DOHH2 (cell line): Measurements from ENCODE around the gene HEXIM1.

Experiments used
- H3F3A ChIP-seq: fragments of 200-600 bp; sonication (generic), shearing (Covaris generic); 2 replicates; pipeline ENCODE4 v1.6.0; 2016; ENCODE audit warnings: antibody characterized with exemption, mild to moderate bottlenecking; ENCODE audit not compliant: control insufficient read depth, insufficient read depth
- H3K27ac ChIP-seq: fragments of 200-600 bp; sonication (generic); 2 replicates; pipeline ENCODE4 v1.5.1; 2014; ENCODE audit warnings: low read depth, mild to moderate bottlenecking, low read length, moderate library complexity
- H3K27me3 ChIP-seq: fragments of 200-600 bp; sonication (generic); 2 replicates; pipeline ENCODE4 v1.6.1; 2014; ENCODE audit warnings: mild to moderate bottlenecking, low read length, mixed read lengths; ENCODE audit not compliant: control insufficient read depth
- H3K36me3 ChIP-seq: fragments of 200-600 bp; sonication (generic); 2 replicates; pipeline ENCODE4 v1.6.1; 2014; ENCODE audit warnings: mild to moderate bottlenecking, low read length, moderate library complexity, mixed read lengths; ENCODE audit not compliant: control insufficient read depth
- H3K4me1 ChIP-seq: fragments of 200-600 bp; sonication (generic); 2 replicates; pipeline ENCODE4 v1.6.1; 2014; ENCODE audit warnings: mild to moderate bottlenecking, low read length, mixed read lengths; ENCODE audit not compliant: control insufficient read depth
- H3K4me2 ChIP-seq: fragments of 200-600 bp; sonication (generic); 2 replicates; pipeline ENCODE4 v1.6.0; 2014; ENCODE audit warnings: mild to moderate bottlenecking, low read length, moderate library complexity
- H3K4me3 ChIP-seq: fragments of 200-600 bp; sonication (generic); 2 replicates; pipeline ENCODE4 v1.5.1; 2014; ENCODE audit warnings: mild to moderate bottlenecking, low read length, mixed read lengths
- H3K79me2 ChIP-seq: fragments of 200-600 bp; sonication (generic); 2 replicates; pipeline ENCODE4 v1.6.1; 2014; ENCODE audit warnings: mild to moderate bottlenecking, low read length, mixed read lengths; ENCODE audit not compliant: control insufficient read depth
- H3K9me2 ChIP-seq: fragments of 200-600 bp; sonication (generic); replicated peaks from 2 replicates; pipeline ENCODE4 v1.6.1; 2014; ENCODE audit warnings: mild to moderate bottlenecking, low read length, mixed read lengths; ENCODE audit not compliant: control insufficient read depth
- H3K9me3 ChIP-seq: fragments of 200-600 bp; sonication (generic); 2 replicates; pipeline ENCODE4 v1.6.1; 2014; ENCODE audit warnings: antibody characterized with exemption, low read length, mixed read lengths; ENCODE audit not compliant: control insufficient read depth, insufficient read depth
- H4K20me1 ChIP-seq: fragments of 200-600 bp; sonication (generic); 2 replicates; pipeline ENCODE4 v1.6.0; 2014; ENCODE audit warnings: low read depth, mild to moderate bottlenecking, antibody characterized with exemption, low read length, moderate library complexity; ENCODE audit not compliant: control insufficient read depth, insufficient read depth
- EZH2phosphoT487 ChIP-seq: fragments of 200-600 bp; sonication (generic); IDR thresholded peaks from 2 replicates; pipeline ENCODE4 v1.6.1; 2017; ENCODE audit warnings: borderline replicate concordance, mild to moderate bottlenecking, antibody characterized with exemption, low read length, moderate library complexity, mixed read lengths
- TF ChIP-seq, protein P1 (sequence below): fragments of 200-600 bp; sonication (generic); IDR thresholded peaks from one replicate; pipeline ENCODE4 v1.5.1; 2014; ENCODE audit warnings: antibody characterized with exemption, mild to moderate bottlenecking, low read depth, low read length; ENCODE audit not compliant: poor library complexity, severe bottlenecking

The HEXIM1 gene

DNA sequence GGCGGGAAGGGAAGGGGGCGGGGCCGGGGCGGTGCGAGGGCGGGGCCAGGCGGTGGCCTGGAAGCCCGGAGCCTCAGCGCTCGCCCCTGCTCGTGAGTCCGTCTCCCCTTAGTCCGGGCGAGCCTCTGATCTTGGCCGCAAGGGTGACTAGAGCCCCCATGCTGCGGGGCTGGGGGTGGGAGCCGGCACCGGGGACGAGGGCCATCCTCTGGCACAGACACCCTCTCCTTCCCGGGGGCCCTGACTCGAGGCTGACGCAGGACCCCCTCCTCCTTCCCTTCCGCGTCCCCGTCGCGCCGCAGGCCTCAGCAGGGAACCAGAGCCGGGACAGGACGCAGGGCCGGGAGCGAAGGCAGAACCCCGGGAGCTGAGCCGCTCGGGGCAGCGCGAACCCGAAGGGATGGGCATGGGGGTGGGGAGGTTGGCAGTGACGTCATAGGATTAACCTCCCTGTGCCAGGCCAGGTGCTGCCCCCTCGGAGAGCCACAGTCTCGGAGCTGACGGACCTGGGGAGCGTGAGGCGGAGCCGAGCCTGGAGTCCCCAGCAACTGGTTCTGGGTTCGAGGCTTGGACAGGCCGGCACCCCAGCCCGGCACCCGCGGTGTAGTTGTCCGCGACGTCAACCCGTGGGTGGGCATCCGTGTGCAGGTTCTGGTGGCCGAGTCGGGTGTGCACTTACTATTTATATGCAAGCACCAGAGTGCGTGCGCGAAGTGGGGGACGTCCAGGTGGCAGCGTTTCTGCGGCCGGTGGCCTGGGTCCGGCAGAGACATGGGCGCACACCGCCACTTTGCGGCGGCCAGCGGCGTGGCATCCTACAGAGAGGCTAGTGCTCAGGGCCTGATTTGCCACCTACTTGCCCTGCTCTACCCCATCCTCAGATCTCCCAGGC lies 15.5 kb upstream of the HEXIM1 start:
- Histone ChIP-seq H4K20me1 (0 out of 2 replicates have a peak, but pooled peaks cover 4% of the 10 kb centered on the region), H3K79me2 (no peaks in the 10 kb centered on the region), H3K9me3 (no peaks in the 10 kb centered on the region), H3K4me1 (peaks cover 22% of the 10 kb centered on the region), H3K4me2 (peak overlapping the region; percentile 98), H3K36me3 (no peaks in the 10 kb centered on the region), H3K27me3 (peaks cover 16% of the 10 kb centered on the region), H3K4me3 (peak overlapping the region; percentile 90), H3K9me2 (no peaks in the 10 kb centered on the region), H3K27ac (no peak overlapping the region), H3F3A (peaks cover 4% of the 10 kb centered on the region; the same call in 1 of the 2 replicates)
- TF ChIP-seq, protein P1, sequence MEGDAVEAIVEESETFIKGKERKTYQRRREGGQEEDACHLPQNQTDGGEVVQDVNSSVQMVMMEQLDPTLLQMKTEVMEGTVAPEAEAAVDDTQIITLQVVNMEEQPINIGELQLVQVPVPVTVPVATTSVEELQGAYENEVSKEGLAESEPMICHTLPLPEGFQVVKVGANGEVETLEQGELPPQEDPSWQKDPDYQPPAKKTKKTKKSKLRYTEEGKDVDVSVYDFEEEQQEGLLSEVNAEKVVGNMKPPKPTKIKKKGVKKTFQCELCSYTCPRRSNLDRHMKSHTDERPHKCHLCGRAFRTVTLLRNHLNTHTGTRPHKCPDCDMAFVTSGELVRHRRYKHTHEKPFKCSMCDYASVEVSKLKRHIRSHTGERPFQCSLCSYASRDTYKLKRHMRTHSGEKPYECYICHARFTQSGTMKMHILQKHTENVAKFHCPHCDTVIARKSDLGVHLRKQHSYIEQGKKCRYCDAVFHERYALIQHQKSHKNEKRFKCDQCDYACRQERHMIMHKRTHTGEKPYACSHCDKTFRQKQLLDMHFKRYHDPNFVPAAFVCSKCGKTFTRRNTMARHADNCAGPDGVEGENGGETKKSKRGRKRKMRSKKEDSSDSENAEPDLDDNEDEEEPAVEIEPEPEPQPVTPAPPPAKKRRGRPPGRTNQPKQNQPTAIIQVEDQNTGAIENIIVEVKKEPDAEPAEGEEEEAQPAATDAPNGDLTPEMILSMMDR = peak; percentile 81
- TF ChIP-seq EZH2phosphoT487 = no peak

DNA sequence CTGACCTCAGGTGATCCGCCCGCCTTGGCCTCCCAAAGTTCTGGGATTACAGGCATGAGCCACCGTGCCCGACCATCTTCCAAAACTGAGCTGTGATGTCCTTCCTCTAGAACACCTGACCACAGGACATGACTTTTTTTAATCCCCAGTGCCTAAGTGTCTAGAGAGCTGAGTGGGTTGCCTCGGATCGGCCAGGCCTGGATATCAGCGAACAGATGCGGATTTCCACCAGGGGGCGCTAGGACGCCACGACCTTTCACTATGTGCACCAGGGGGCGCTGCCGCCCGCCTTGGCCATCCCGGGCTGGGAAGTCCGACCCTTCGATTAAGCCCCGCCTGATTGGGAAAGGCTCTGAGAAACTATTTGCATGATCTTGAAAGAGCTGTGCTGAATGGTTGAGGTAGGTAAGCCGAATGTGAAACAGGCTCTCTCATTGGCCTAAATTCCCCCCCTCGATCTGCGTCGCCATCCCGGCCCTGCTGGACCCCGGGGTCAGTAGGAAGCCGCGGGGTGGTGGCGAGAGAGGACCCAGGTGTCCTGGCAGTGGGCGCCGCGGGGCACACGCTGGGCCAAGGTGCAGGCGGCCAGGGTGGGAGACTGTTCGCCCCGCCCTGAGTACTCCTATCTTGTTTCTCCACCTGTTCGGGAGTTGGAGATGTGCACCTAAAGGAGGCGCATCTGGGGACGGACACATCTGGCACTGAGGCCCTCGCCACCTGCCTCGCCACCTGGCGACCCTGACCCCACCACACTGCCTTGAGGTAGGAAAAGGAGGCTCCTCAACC lies 12.9 kb upstream of the HEXIM1 start, which contains the start of gene ACBD4:
Gene ACBD4 (plus strand): TSS at position 496 of the 786 bp plus-strand sequence. CDS start 458 bp downstream, outside the sequence.
- peaks cover 22% of the 10 kb centered on the region for H3K4me1 ChIP-seq
- TF ChIP-seq, protein P1 = peak; percentile 100
- TF ChIP-seq EZH2phosphoT487 = no peak
- no peaks in the 10 kb centered on the region for H3K9me3 ChIP-seq
- no peaks in the 10 kb centered on the region for H3K79me2 ChIP-seq
- peak within 1 kb of the TSS; percentile 91 for H3K4me2 ChIP-seq
- H3F3A ChIP-seq = peaks cover 4% of the 10 kb centered on the region; the same call in 1 of the 2 replicates
- peak within 1 kb of the TSS; percentile 84 for H3K4me3 ChIP-seq
- H3K27ac ChIP-seq = no peak within 1 kb of the TSS
- H3K27me3 ChIP-seq = peaks cover 11% of the 10 kb centered on the region
- H4K20me1 ChIP-seq = 0 out of 2 replicates have a peak, but pooled peaks cover 4% of the 10 kb centered on the region
- H3K36me3 ChIP-seq = no peaks in the 10 kb centered on the region
- H3K9me2 ChIP-seq = no peaks in the 10 kb centered on the region

DNA sequence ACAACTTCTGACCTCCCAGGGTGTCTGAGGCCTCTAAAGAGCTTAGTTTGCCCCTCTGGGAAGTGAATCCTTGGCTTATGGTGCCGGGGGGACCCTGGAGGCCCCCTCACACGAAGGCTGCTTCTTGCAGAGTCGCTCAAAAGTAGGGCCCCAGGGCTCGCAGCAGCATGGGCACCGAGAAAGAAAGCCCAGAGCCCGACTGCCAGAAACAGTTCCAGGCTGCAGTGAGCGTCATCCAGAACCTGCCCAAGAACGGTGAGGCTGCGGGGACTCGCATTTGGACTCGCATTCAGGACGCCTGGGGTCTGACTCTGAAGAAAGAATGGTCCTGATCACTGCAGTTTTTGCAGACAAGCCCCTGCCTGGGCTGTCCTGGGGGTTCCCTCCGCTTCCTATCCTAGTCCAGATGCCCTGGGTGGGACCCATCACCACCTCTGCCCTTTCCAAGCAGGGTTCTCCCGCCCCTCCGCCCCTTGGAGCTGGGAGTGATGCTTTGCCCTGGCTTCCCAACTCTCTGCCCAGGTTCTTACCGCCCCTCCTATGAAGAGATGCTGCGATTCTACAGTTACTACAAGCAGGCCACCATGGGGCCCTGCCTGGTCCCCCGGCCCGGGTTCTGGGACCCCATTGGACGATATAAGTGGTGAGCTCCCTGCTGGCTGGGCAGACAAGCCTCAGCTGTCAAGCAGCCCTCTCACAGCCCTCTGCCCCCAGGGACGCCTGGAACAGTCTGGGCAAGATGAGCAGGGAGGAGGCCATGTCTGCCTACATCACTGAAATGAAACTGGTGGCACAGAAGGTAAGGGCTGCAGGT lies 12.1 kb upstream of the HEXIM1 start:
- Histone ChIP-seq H4K20me1 (0 out of 2 replicates have a peak, but pooled peaks cover 3% of the 10 kb centered on the region), H3K36me3 (no peaks in the 10 kb centered on the region), H3K79me2 (no peaks in the 10 kb centered on the region), H3K9me2 (no peaks in the 10 kb centered on the region), H3F3A (peaks cover 7% of the 10 kb centered on the region; the same call in 1 of the 2 replicates), H3K4me2 (peak overlapping the region; percentile 91), H3K27me3 (peaks cover 6% of the 10 kb centered on the region), H3K9me3 (no peaks in the 10 kb centered on the region), H3K27ac (no peak overlapping the region), H3K4me1 (peaks cover 22% of the 10 kb centered on the region), H3K4me3 (peak overlapping the region; percentile 84)
- TF ChIP-seq, protein P1 = no peak
- no peak for TF ChIP-seq EZH2phosphoT487
